Measurements from ENCODE around the gene SORCS1. TPM values are rescaled to one million over a fixed set of nuclear protein-coding genes. Genes with fewer than 3 reads are reported as not detected.

The SORCS1 gene
- total RNA-seq, 1 experiment from 2014 or later: 1.7 TPM

GRCh38 chr10:107059872-107060271, 104.6 kb downstream of the SORCS1 start:
- Histone ChIP-seq H2AK5ac (ENCODE audit: insufficient read length, low read length) (no peak overlapping the region), H4K8ac (replicated peaks; ENCODE audit: insufficient read length, low read depth, low read length) (no peak overlapping the region), H3K4me1 (ENCODE audit: insufficient read depth, low read length) (no peaks in the 10 kb centered on the region), H2BK120ac (ENCODE audit: low read depth, low read length, poor library complexity, severe bottlenecking) (no peak overlapping the region), H3K18ac (ENCODE audit: insufficient read length, low read depth, low read length) (no peak overlapping the region), H2BK5ac (ENCODE audit: insufficient read length, low read length) (no peak overlapping the region), H3K27ac (ENCODE audit: insufficient read length, low read depth, low read length) (no peak overlapping the region), H3K23ac (ENCODE audit: insufficient read length, low read depth, low read length) (no peak overlapping the region), H3K4me2 (ENCODE audit: insufficient read depth, insufficient read length, low read length) (no peak overlapping the region), H3K9me3 (ENCODE audit: control insufficient read depth, low read depth, low read length) (no peaks in the 10 kb centered on the region), H2BK20ac (ENCODE audit: low read depth, low read length, poor library complexity, severe bottlenecking) (no peak overlapping the region), H3K23me2 (ENCODE audit: insufficient read length, low read depth, low read length, poor library complexity, severe bottlenecking) (no peaks in the 10 kb centered on the region), H3K56ac (ENCODE audit: insufficient read length, low read depth, low read length) (no peak overlapping the region), H3K4ac (ENCODE audit: low read depth, low read length) (no peak overlapping the region), H3K27me3 (ENCODE audit: insufficient read depth, low read length) (no peaks in the 10 kb centered on the region), H3K14ac (ENCODE audit: insufficient read depth, low read length) (no peak overlapping the region), H4K20me1 (ENCODE audit: control insufficient read depth, insufficient read depth, insufficient read length) (no peaks in the 10 kb centered on the region), H3T11ph (ENCODE audit: low read length) (no peak overlapping the region), H3K79me1 (ENCODE audit: insufficient read depth, low read depth, low read length, poor library complexity, severe bottlenecking) (no peaks in the 10 kb centered on the region), H3K9ac (ENCODE audit: extremely low read depth, insufficient read length, low read length) (no peak overlapping the region), H2BK12ac (ENCODE audit: insufficient read length, low read depth, low read length) (no peak overlapping the region), H4K5ac (ENCODE audit: insufficient read length, low read depth, low read length) (no peak overlapping the region), H3K79me2 (ENCODE audit: insufficient read depth, low read length) (no peaks in the 10 kb centered on the region), H4K91ac (ENCODE audit: insufficient read length, low read depth, low read length) (no peak overlapping the region), H2BK15ac (ENCODE audit: low read depth, low read length) (no peak overlapping the region), H2AFZ (ENCODE audit: low read length) (no peak overlapping the region)
- DNase-seq: no peak
- no CpG with 5 or more reads among the region's 3 CpGs for WGBS (ENCODE audit: extremely low coverage, insufficient read length, low lambda C conversion rate)
- Mint-ChIP-seq H3K4me1 (peaks cover 14 to 17% of the 10 kb centered on the region in 2 experiments), H3K9me3 (no peaks in the 10 kb centered on the region), H3K27me3 (ENCODE audit: low read depth) (no peaks in the 10 kb centered on the region), H3K27ac (no peak overlapping the region), H3K4me3 (no peak overlapping the region), H3K36me3 (ENCODE audit: insufficient read depth in 1 of 3, low read depth in 3 of 3) (no peaks in the 10 kb centered on the region)
- no peak for TF ChIP-seq CTCF (conservative IDR thresholded peaks at IDR 0.05)

Data from H9 (cell line).